ENCODE results near the gene NKX2-4. TPM values are rescaled to one million over a fixed set of nuclear protein-coding genes. Genes with fewer than 3 reads are reported as not detected.

NKX2-4 gene
- total and polyA plus RNA-seq, 2 donors (not counting 1 experiment from before 2014, with no cell fraction given) = not detected

DNA sequence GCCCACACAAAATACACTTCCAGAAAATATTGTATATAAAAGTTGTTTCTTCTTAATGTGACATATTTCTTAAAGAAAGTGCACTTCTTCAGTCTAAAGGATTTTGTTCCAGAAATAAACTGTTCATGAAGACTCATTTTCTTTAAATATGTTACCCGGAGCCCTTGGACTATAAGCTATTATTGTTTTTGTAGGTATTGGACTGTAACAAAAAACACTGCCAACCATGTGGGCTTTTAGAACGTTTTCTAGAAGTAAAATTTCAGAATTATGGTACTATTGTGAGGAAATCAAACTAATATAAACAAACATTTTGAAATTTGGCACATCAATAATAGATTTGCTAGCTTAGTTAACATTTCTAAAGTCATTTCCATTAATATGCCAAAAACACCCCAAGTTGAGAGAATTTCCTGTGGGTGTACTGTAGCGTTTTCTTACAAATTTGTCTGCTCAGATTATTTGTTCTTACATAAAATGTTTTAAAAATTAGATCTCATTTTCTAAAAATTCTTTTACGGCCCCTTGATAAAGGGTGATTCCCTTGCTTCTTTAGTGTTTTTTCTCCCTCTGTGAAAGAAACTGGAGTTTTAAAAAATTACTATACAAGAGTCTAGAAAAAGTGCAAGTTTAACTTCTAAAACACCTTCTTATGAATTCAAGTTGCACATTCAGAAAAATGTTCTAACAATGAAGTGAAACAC, 3.4 kb downstream of the NKX2-4 start:
- Histone ChIP-seq H3K4me1 (ENCODE audit: control insufficient read depth, extremely low read depth, insufficient read depth, low read length) (no peaks in the 10 kb centered on the region), H4K20me1 (ENCODE audit: control insufficient read depth, extremely low read depth, insufficient read depth, low read length) (no peaks in the 10 kb centered on the region), H2AFZ (ENCODE audit: low read length) (no peak overlapping the region), H3K4me2 (ENCODE audit: extremely low read depth, insufficient read depth, low read length) (no peak overlapping the region), H3K27me3 (ENCODE audit: control insufficient read depth, insufficient read depth, low read length) (peaks cover 56% of the 10 kb centered on the region), H3K27ac (ENCODE audit: insufficient read depth, low read length) (no peak overlapping the region), H3K9ac (ENCODE audit: insufficient read depth, low read length) (no peak overlapping the region), H3K9me3 (ENCODE audit: control insufficient read depth, insufficient read depth, low read depth, low read length) (no peaks in the 10 kb centered on the region), H3K79me2 (ENCODE audit: control insufficient read depth, insufficient read depth, low read length) (no peaks in the 10 kb centered on the region), H3K4me3 (replicated peaks in 1 of 4; ENCODE audit: control extremely low read depth in 1 of 4, insufficient read depth in 1 of 4, low read depth in 3 of 4, low read length in 4 of 4) (no peak overlapping the region), H3K36me3 (ENCODE audit: control insufficient read depth, insufficient read depth, low read length) (no peaks in the 10 kb centered on the region)
- no peak for TF ChIP-seq EZH2 (IDR thresholded peaks at IDR 0.05; ENCODE audit: low read length, missing control alignments)
- TF ChIP-seq, protein P1, sequence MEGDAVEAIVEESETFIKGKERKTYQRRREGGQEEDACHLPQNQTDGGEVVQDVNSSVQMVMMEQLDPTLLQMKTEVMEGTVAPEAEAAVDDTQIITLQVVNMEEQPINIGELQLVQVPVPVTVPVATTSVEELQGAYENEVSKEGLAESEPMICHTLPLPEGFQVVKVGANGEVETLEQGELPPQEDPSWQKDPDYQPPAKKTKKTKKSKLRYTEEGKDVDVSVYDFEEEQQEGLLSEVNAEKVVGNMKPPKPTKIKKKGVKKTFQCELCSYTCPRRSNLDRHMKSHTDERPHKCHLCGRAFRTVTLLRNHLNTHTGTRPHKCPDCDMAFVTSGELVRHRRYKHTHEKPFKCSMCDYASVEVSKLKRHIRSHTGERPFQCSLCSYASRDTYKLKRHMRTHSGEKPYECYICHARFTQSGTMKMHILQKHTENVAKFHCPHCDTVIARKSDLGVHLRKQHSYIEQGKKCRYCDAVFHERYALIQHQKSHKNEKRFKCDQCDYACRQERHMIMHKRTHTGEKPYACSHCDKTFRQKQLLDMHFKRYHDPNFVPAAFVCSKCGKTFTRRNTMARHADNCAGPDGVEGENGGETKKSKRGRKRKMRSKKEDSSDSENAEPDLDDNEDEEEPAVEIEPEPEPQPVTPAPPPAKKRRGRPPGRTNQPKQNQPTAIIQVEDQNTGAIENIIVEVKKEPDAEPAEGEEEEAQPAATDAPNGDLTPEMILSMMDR (conservative IDR thresholded peaks at IDR 0.05 in 1 of 2, IDR thresholded peaks at IDR 0.05 in 1 of 2; ENCODE audit: low read depth in 1 of 2, low read length in 2 of 2) = no peak
- no peak for DNase-seq (ENCODE audit: low read depth in 2 of 2)

DNA sequence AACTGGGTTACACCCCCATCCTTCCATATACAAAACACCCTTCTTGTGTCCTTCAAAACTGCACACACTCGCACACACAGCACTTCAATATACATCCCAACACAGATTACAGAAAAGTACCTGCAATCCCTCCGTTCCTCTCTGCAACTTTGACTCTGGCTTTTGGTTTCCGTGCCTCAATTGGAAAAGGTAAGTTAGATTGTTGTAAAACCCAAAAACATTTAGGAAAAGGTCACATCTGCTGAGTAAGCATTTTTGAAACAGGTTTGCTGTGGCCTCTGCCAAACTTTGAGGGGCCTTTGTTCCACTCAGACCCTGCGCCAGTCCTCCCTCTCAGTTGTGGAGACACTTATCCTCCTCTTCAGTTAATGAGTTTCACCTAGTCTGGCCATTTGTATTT, 4.2 kb downstream of the NKX2-4 start:
- Histone ChIP-seq H3K9me3 (ENCODE audit: control insufficient read depth, insufficient read depth, low read depth, low read length) (no peaks in the 10 kb centered on the region), H2AFZ (ENCODE audit: low read length) (no peak overlapping the region), H3K4me3 (replicated peaks in 1 of 4; ENCODE audit: control extremely low read depth in 1 of 4, insufficient read depth in 1 of 4, low read depth in 3 of 4, low read length in 4 of 4) (no peak overlapping the region), H3K36me3 (ENCODE audit: control insufficient read depth, insufficient read depth, low read length) (no peaks in the 10 kb centered on the region), H3K4me1 (ENCODE audit: control insufficient read depth, extremely low read depth, insufficient read depth, low read length) (no peaks in the 10 kb centered on the region), H4K20me1 (ENCODE audit: control insufficient read depth, extremely low read depth, insufficient read depth, low read length) (no peaks in the 10 kb centered on the region), H3K4me2 (ENCODE audit: extremely low read depth, insufficient read depth, low read length) (no peak overlapping the region), H3K9ac (ENCODE audit: insufficient read depth, low read length) (no peak overlapping the region), H3K27ac (ENCODE audit: insufficient read depth, low read length) (no peak overlapping the region), H3K27me3 (ENCODE audit: control insufficient read depth, insufficient read depth, low read length) (peaks cover 48% of the 10 kb centered on the region), H3K79me2 (ENCODE audit: control insufficient read depth, insufficient read depth, low read length) (no peaks in the 10 kb centered on the region)
- TF ChIP-seq, protein P1 (conservative IDR thresholded peaks at IDR 0.05 in 1 of 2, IDR thresholded peaks at IDR 0.05 in 1 of 2; ENCODE audit: low read depth in 1 of 2, low read length in 2 of 2) = no peak
- TF ChIP-seq EZH2 (IDR thresholded peaks at IDR 0.05; ENCODE audit: low read length, missing control alignments) = peak; percentile 58
- no peak for DNase-seq (ENCODE audit: low read depth in 2 of 2)

DNA sequence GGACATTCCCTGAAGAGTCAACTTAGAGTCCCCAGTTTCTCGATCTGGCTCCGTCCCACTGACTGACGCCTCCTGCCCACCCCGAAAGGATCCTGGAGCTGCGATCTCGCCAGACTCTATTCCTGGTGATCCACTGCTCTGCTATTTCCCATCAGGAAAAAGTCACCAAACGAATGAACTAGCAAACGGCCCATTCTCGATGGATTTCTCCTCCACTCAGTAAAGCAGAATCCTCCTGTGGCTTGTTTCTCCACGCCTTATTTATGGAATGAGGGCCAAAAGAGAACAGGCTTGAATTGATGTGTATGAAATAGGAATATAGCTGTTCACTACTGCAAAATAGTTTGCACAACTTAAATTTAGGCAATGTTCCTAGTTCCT, 5.4 kb downstream of the NKX2-4 start:
- Histone ChIP-seq H2AFZ (ENCODE audit: low read length) (no peak overlapping the region), H3K27ac (ENCODE audit: insufficient read depth, low read length) (no peak overlapping the region), H3K27me3 (ENCODE audit: control insufficient read depth, insufficient read depth, low read length) (peaks cover 36% of the 10 kb centered on the region), H3K4me3 (replicated peaks in 1 of 4; ENCODE audit: control extremely low read depth in 1 of 4, insufficient read depth in 1 of 4, low read depth in 3 of 4, low read length in 4 of 4) (no peak overlapping the region), H3K4me1 (ENCODE audit: control insufficient read depth, extremely low read depth, insufficient read depth, low read length) (no peaks in the 10 kb centered on the region), H3K9ac (ENCODE audit: insufficient read depth, low read length) (no peak overlapping the region), H3K79me2 (ENCODE audit: control insufficient read depth, insufficient read depth, low read length) (no peaks in the 10 kb centered on the region), H4K20me1 (ENCODE audit: control insufficient read depth, extremely low read depth, insufficient read depth, low read length) (no peaks in the 10 kb centered on the region), H3K36me3 (ENCODE audit: control insufficient read depth, insufficient read depth, low read length) (no peaks in the 10 kb centered on the region), H3K9me3 (ENCODE audit: control insufficient read depth, insufficient read depth, low read depth, low read length) (no peaks in the 10 kb centered on the region), H3K4me2 (ENCODE audit: extremely low read depth, insufficient read depth, low read length) (no peak overlapping the region)
- TF ChIP-seq, protein P1 (conservative IDR thresholded peaks at IDR 0.05 in 1 of 2, IDR thresholded peaks at IDR 0.05 in 1 of 2; ENCODE audit: low read depth in 1 of 2, low read length in 2 of 2) = no peak
- no peak for TF ChIP-seq EZH2 (IDR thresholded peaks at IDR 0.05; ENCODE audit: low read length, missing control alignments)
- DNase-seq (ENCODE audit: low read depth in 2 of 2) = no peak
